ES-I3 (cell line): ENCODE measurements around the gene C2CD2.

ENCODE experiments used
- H3K36me3 ChIP-seq: 2 replicates; pipeline ENCODE4 v1.6.1; 2013; ENCODE audit warnings: mild to moderate bottlenecking, low read length, control low read depth, moderate library complexity; ENCODE audit not compliant: insufficient read depth
- H3K4me1 ChIP-seq: 2 replicates; pipeline ENCODE4 v1.6.1; 2013; ENCODE audit warnings: mild to moderate bottlenecking, control low read depth, low read length; ENCODE audit not compliant: insufficient read depth
- H3K9ac ChIP-seq: 2 replicates; pipeline ENCODE4 v1.6.1; 2013; ENCODE audit warnings: low read depth, mild to moderate bottlenecking, low read length, moderate library complexity
- H3K9me3 ChIP-seq: 2 replicates; pipeline ENCODE4 v1.6.1; 2013; ENCODE audit warnings: mild to moderate bottlenecking, low read length, moderate library complexity; ENCODE audit not compliant: control insufficient read depth, insufficient read depth

Gene C2CD2

GRCh38 chr21:41878831-41879189 is 75.0 kb downstream of the C2CD2 start:
- H3K9me3 ChIP-seq, result no peaks in the 10 kb centered on the region
- peak overlapping the region; percentile 91; the same call in 1 of the 2 replicates for H3K9ac ChIP-seq
- no peaks in the 10 kb centered on the region for H3K4me1 ChIP-seq
- no peaks in the 10 kb centered on the region for H3K36me3 ChIP-seq

GRCh38 chr21:41877901-41878830 is 75.7 kb downstream of the C2CD2 start:
- Histone ChIP-seq H3K36me3 (no peaks in the 10 kb centered on the region), H3K9me3 (no peaks in the 10 kb centered on the region), H3K4me1 (no peaks in the 10 kb centered on the region), H3K9ac (peak overlapping the region; percentile 91)

GRCh38 chr21:41876928-41877652 is 76.7 kb downstream of the C2CD2 start:
- Histone ChIP-seq H3K9ac (no peak overlapping the region), H3K9me3 (no peaks in the 10 kb centered on the region), H3K36me3 (no peaks in the 10 kb centered on the region), H3K4me1 (no peaks in the 10 kb centered on the region)

GRCh38 chr21:41876396-41876795 is 77.4 kb downstream of the C2CD2 start:
- H3K9me3 ChIP-seq, result no peaks in the 10 kb centered on the region
- 0 out of 2 replicates have a peak, but pooled peaks cover 2% of the 10 kb centered on the region for H3K4me1 ChIP-seq
- H3K36me3 ChIP-seq, result no peaks in the 10 kb centered on the region
- H3K9ac ChIP-seq, result no peak overlapping the region

- Histone ChIP-seq H3K36me3 (no peaks in the 10 kb centered on the region), H3K9ac (no peak overlapping the region), H3K4me1 (0 out of 2 replicates have a peak, but pooled peaks cover 3% of the 10 kb centered on the region), H3K9me3 (no peaks in the 10 kb centered on the region)
Observed at GRCh38 chr21:41875086-41875485, 78.7 kb downstream of the C2CD2 start.

- Histone ChIP-seq H3K4me1 (0 out of 2 replicates have a peak, but pooled peaks cover 3% of the 10 kb centered on the region), H3K36me3 (no peaks in the 10 kb centered on the region), H3K9me3 (no peaks in the 10 kb centered on the region), H3K9ac (no peak overlapping the region)
Observed at GRCh38 chr21:41874611-41875010, 79.2 kb downstream of the C2CD2 start.

GRCh38 chr21:41873426-41873825 is 80.4 kb downstream of the C2CD2 start:
- Histone ChIP-seq H3K9me3 (no peaks in the 10 kb centered on the region), H3K9ac (no peak overlapping the region), H3K36me3 (no peaks in the 10 kb centered on the region), H3K4me1 (0 out of 2 replicates have a peak, but pooled peaks cover 3% of the 10 kb centered on the region)

GRCh38 chr21:41873005-41873404 is 80.8 kb downstream of the C2CD2 start:
- Histone ChIP-seq H3K9ac (no peak overlapping the region), H3K4me1 (0 out of 2 replicates have a peak, but pooled peaks cover 3% of the 10 kb centered on the region), H3K9me3 (no peaks in the 10 kb centered on the region), H3K36me3 (no peaks in the 10 kb centered on the region)

GRCh38 chr21:41871293-41872030 is 82.4 kb downstream of the C2CD2 start:
- Histone ChIP-seq H3K36me3 (no peaks in the 10 kb centered on the region), H3K9ac (no peak overlapping the region), H3K9me3 (no peaks in the 10 kb centered on the region), H3K4me1 (0 out of 2 replicates have a peak, but pooled peaks cover 3% of the 10 kb centered on the region)

GRCh38 chr21:41869771-41870170 is 84.0 kb downstream of the C2CD2 start:
- Histone ChIP-seq H3K9me3 (no peaks in the 10 kb centered on the region), H3K9ac (no peak overlapping the region), H3K4me1 (0 out of 2 replicates have a peak, but pooled peaks cover 3% of the 10 kb centered on the region), H3K36me3 (no peaks in the 10 kb centered on the region)

GRCh38 chr21:41868062-41868710 is 85.6 kb downstream of the C2CD2 start:
- Histone ChIP-seq H3K9ac (no peak overlapping the region), H3K9me3 (no peaks in the 10 kb centered on the region), H3K36me3 (no peaks in the 10 kb centered on the region), H3K4me1 (peaks cover 8% of the 10 kb centered on the region; the same call in 1 of the 2 replicates)

- Histone ChIP-seq H3K9ac (no peak overlapping the region), H3K4me1 (peaks cover 10% of the 10 kb centered on the region; the same call in 1 of the 2 replicates), H3K9me3 (no peaks in the 10 kb centered on the region), H3K36me3 (no peaks in the 10 kb centered on the region)
Observed at GRCh38 chr21:41867313-41867712, 86.5 kb downstream of the C2CD2 start.

- H3K9me3 ChIP-seq, result no peaks in the 10 kb centered on the region
- H3K9ac ChIP-seq, result no peak overlapping the region
- H3K36me3 ChIP-seq, result no peaks in the 10 kb centered on the region
- peaks cover 15% of the 10 kb centered on the region; the same call in 1 of the 2 replicates for H3K4me1 ChIP-seq
Observed at GRCh38 chr21:41866274-41866809, 87.5 kb downstream of the C2CD2 start.
